Natural killer cell treated with Interleukin-12 subunit alpha and Interleukin-12 subunit beta and Interleukin-15 and Interleukin-18, amount 100 ng/mL, for 72 hours (primary cell): ENCODE results near the gene IRF3. TPM values are rescaled to one million over a fixed set of nuclear protein-coding genes. Genes with fewer than 3 reads are reported as not detected.

Experiments used
- ATAC-seq, 2 donors: fragments of 150-1000 bp; cut with Tn5 transposase in 1 of 2; sonication (Bioruptor Pico), chemical (Tn5 transposase) in 1 of 2; 2 replicates each; pipeline ENCODE4 v1.10.0; 2021
- DNase-seq: peaks from one replicate; pipeline ENCODE4 v3.0.0; 2022; ENCODE audit warnings: low spot score
- H3K27ac Mint-ChIP-seq, 2 donors: 1 replicate in 1 of 2; 2 replicates in 1 of 2; pipeline ENCODE4 v1.8.0; 2022; ENCODE audit warnings: mixed read lengths in 2 of 2, mild to moderate bottlenecking in 1 of 2, moderate library complexity in 1 of 2
- H3K27me3 Mint-ChIP-seq, 2 donors: 1 replicate in 1 of 2; 2 replicates in 1 of 2; pipeline ENCODE4 v1.8.0; 2022; ENCODE audit warnings: mixed read lengths in 2 of 2
- H3K36me3 Mint-ChIP-seq: one replicate; pipeline ENCODE4 v1.8.0; 2022; ENCODE audit warnings: mixed read lengths
- H3K4me1 Mint-ChIP-seq, 2 donors: 1 replicate in 1 of 2; 2 replicates in 1 of 2; pipeline ENCODE4 v1.8.0; 2022; ENCODE audit warnings: low read depth in 2 of 2, mixed read lengths in 2 of 2, mild to moderate bottlenecking in 1 of 2
- H3K4me3 Mint-ChIP-seq: one replicate; pipeline ENCODE4 v1.8.0; 2022; ENCODE audit warnings: mixed read lengths
- H3K9me3 Mint-ChIP-seq: 2 replicates; pipeline ENCODE4 v1.8.0; 2022; ENCODE audit warnings: mixed read lengths
- total RNA-seq, 2 donors: library from RNA; stranded (reverse); gene quantifications; one replicate each; pipeline ENCODE4 v1.2.3, GENCODE V29; 2022

The IRF3 gene, protein sequence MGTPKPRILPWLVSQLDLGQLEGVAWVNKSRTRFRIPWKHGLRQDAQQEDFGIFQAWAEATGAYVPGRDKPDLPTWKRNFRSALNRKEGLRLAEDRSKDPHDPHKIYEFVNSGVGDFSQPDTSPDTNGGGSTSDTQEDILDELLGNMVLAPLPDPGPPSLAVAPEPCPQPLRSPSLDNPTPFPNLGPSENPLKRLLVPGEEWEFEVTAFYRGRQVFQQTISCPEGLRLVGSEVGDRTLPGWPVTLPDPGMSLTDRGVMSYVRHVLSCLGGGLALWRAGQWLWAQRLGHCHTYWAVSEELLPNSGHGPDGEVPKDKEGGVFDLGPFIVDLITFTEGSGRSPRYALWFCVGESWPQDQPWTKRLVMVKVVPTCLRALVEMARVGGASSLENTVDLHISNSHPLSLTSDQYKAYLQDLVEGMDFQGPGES
- 100 to 1,000 TPM; 167 to 185 TPM for total RNA-seq

DNA sequence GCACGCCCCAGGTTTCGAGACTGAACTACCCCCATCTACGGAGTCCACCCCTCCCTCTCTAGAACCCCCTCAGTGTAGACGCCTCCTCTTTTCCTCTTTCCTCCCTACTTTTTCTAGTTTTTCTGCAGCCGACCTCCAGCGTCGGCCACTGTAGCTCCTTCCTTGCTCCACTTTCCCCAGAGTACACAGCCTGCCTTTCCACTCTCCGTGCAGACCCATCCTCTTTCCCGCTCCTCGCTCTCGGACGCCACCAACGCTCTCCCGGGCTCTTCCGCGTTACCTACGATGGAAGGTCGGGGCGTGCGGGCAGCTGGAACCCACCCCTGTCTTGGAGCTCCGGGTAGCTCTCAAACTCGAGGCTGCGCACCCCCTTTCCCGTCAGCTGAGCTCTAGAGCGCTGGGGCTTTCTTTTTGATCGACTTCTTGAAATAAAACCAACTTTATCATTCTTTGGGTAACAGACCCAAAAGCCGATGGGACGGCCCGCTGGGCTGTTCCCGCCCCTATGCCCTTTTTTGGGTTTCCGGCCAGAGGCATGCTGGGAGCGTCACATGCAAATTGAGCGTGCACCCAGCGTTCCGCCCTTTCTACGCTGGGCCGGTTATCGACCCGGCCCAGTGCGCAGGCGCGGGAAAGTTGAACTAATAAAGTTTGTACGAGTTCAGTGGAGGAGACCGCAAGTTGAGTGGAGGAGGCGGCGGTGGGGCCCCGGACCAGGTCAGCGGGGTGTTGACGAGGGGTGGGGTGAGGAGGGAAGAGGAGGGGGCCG lies at the start of gene IRF3, which contains the start of gene BCL2L12:
IRF3 (minus strand) TSS at position 507 of the 769 bp plus-strand sequence. CDS start 1,019 bp downstream, outside the sequence.
BCL2L12 (plus strand) TSS at position 583 of the 769 bp plus-strand sequence. CDS start 760 bp downstream, outside the sequence.
- Mint-ChIP-seq H3K27ac (peak within 1 kb of the TSS; percentile 94 to 100), H3K4me3 (peak within 1 kb of the TSS; percentile 99), H3K27me3 (no peaks in the 10 kb centered on the region), H3K4me1 (peaks cover 34 to 38% of the 10 kb centered on the region in 2 donors), H3K36me3 (peaks cover 4% of the 10 kb centered on the region), H3K9me3 (no peaks in the 10 kb centered on the region)
- ATAC-seq (peak; percentile 93), DNase-seq (peak; percentile 99)

DNA sequence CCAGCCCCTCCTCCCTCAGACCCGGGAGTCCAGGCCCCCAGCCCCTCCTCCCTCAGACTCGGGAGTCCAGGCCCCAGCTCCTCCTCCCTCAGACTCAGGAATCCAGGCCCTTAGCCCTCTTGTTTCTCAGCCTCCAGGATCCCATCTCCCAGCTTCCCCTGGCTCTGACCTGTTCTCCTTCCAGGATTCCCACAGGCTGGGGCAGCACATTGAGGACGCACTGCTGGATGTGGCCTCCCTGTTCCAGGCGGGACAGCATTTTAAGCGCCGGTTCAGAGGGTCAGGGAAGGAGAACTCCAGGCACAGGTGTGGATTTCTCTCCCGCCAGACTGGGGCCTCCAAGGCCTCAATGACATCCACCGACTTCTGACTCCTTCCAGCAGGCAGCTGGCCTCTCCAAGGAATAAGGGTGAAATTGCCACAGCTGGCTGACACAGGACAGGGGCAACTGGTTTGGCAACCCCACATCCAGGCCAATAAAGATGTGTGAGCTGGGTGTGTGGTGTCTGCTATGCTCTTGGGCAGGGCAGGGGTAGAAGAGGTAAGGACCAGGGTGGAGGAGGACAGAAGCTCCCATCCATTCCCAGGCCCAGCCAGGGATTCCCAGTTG lies 47.7 kb upstream of the IRF3 start:
- Mint-ChIP-seq H3K4me1 (peaks cover 11 to 14% of the 10 kb centered on the region in 2 donors), H3K36me3 (no peaks in the 10 kb centered on the region), H3K9me3 (no peaks in the 10 kb centered on the region), H3K27ac (no peak overlapping the region), H3K27me3 (peaks cover 0 to 5% of the 10 kb centered on the region in 2 donors), H3K4me3 (no peak overlapping the region)
- no peak for DNase-seq
- no peak for ATAC-seq

DNA sequence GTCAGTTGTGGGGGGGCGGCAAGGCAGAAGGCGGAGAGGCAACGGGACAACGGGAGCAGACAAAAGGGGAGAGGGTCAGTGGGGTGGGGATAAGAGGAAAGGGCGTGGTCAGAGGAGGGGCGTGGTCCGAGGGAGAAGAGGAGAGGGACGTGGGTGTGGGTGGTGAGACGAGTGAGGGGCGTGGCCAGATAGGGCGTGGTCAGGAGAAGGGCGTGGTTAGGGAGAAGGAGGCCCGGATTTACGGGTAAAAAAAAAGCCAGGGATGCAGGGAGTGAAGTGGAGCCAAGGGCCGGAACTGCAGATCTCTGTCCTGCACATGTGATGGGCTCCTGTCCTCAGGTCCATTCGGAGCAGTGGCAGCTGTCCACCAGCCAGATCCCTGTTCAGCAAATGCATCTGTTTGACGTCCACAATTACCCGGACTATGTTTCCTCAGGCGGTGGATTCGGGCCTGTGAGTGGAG lies 46.8 kb upstream of the IRF3 start:
- Mint-ChIP-seq H3K27me3 (peaks cover 0 to 5% of the 10 kb centered on the region in 2 donors), H3K4me1 (peaks cover 7 to 10% of the 10 kb centered on the region in 2 donors), H3K36me3 (no peaks in the 10 kb centered on the region), H3K27ac (peak overlapping the region; percentile 14 to 45), H3K4me3 (no peak overlapping the region), H3K9me3 (no peaks in the 10 kb centered on the region)
- DNase-seq (no peak), ATAC-seq (no peak)

DNA sequence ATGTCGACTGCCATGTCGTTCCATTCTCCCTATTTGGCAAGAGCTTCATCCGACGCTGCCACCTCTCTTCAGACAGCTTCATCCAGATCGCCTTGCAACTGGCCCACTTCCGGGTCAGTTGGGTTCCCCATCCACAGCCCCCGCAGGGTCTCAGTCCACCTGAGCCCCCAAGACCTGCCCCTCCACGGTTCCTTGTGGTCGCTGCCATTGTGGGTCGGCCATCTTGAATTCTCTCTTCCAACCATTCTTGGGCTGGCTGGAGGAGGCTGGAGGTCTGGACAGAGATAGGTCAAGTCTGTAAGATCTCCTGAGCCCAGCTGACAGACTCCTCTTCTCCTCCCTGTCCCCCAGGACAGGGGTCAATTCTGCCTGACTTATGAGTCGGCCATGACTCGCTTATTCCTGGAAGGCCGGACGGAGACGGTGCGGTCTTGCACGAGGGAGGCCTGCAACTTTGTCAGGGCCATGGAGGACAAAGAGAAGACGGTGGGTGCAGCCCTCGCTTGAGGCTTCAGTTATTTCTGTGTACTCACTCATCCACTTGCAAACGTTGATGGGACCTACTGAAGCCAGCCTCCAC lies 44.8 kb upstream of the IRF3 start:
- Mint-ChIP-seq H3K36me3 (no peaks in the 10 kb centered on the region), H3K4me3 (no peak overlapping the region), H3K27ac (no peak overlapping the region), H3K27me3 (peaks cover 0 to 5% of the 10 kb centered on the region in 2 donors), H3K4me1 (peaks cover 0 to 5% of the 10 kb centered on the region in 2 donors), H3K9me3 (no peaks in the 10 kb centered on the region)
- DNase-seq (no peak), ATAC-seq (no peak)

DNA sequence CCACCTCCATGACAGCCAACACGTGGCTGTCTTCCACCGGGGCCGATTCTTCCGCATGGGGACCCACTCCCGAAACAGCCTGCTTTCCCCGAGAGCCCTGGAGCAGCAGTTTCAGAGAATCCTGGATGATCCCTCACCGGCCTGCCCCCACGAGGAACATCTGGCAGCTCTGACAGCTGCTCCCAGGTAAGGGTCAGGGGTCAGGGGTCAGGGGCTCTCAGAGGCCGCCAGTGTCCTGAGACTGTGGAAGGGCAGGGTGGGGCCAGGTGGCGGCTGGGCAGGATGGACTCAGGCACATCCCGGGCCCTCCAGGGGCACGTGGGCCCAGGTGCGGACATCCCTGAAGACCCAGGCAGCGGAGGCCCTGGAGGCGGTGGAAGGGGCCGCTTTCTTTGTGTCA lies 40.3 kb upstream of the IRF3 start:
- H3K27me3 Mint-ChIP-seq = peaks cover 0 to 5% of the 10 kb centered on the region in 2 donors
- no peaks in the 10 kb centered on the region for H3K4me1 Mint-ChIP-seq
- H3K4me3 Mint-ChIP-seq = no peak overlapping the region
- H3K27ac Mint-ChIP-seq = no peak overlapping the region
- DNase-seq (no peak), ATAC-seq (no peak)
- H3K9me3 Mint-ChIP-seq = no peaks in the 10 kb centered on the region
- no peaks in the 10 kb centered on the region for H3K36me3 Mint-ChIP-seq

DNA sequence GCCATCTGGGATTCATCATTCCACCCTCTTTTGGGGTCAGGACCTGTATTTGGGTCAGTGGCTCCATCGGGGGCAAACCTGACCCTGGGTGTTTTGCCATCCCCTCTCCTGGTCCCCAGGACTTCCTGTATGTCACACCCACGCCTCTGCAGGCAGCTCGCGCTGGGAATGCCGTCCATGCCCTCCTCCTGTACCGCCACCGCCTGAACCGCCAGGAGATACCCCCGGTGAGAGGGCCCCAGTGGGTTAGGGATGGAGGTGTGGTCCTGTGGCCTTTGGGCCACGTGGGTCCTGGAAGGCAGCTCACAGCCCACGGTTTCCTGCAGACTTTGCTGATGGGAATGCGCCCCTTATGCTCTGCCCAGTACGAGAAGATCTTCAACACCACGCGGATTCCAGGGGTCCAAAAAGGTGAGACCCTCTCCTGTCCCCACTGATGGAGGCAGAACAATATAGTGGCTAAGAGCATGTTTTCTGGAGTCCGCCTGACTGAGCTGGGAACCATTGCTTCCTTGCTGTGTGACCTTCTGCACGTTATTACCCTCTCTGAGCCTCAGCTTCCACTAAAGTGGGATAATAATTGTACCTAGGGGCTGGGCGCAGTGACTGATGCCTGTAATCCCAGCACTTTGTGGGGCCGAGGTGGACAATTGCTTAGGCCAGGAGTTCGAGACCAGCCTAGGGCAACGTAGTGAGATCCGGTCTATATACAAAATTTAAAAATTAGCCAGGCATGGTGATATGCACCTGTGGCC lies 39.4 kb upstream of the IRF3 start:
- H3K27me3 Mint-ChIP-seq = peaks cover 0 to 2% of the 10 kb centered on the region in 2 donors
- no peaks in the 10 kb centered on the region for H3K9me3 Mint-ChIP-seq
- no peak overlapping the region for H3K27ac Mint-ChIP-seq
- no peaks in the 10 kb centered on the region for H3K36me3 Mint-ChIP-seq
- no peak overlapping the region for H3K4me3 Mint-ChIP-seq
- DNase-seq = no peak
- ATAC-seq = no peak
- no peaks in the 10 kb centered on the region for H3K4me1 Mint-ChIP-seq

DNA sequence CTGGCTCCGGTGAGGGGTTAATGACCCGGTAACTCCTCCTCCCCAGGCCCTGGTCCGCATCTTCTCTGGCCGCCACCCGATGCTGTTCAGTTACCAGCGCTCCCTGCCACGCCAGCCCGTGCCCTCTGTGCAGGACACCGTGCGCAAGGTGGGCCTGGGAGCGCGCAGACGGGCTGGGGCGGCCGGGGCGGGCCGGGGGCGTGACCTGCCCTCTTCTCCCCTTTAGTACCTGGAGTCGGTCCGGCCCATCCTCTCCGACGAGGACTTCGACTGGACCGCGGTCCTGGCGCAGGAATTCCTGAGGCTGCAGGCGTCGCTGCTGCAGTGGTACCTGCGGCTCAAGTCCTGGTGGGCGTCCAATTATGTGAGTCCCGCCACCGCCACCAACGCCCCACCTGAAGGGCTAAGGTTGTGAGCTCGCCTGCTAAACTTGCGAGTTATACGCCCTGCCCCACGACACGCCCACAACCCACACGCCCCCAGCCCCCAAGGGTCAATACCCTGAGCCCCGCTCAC lies 35.7 kb upstream of the IRF3 start:
- no peaks in the 10 kb centered on the region for H3K4me1 Mint-ChIP-seq
- H3K27ac Mint-ChIP-seq = no peak overlapping the region
- no peaks in the 10 kb centered on the region for H3K9me3 Mint-ChIP-seq
- H3K4me3 Mint-ChIP-seq = no peak overlapping the region
- DNase-seq = no peak
- ATAC-seq = no peak
- H3K27me3 Mint-ChIP-seq = no peaks in the 10 kb centered on the region
- no peaks in the 10 kb centered on the region for H3K36me3 Mint-ChIP-seq

DNA sequence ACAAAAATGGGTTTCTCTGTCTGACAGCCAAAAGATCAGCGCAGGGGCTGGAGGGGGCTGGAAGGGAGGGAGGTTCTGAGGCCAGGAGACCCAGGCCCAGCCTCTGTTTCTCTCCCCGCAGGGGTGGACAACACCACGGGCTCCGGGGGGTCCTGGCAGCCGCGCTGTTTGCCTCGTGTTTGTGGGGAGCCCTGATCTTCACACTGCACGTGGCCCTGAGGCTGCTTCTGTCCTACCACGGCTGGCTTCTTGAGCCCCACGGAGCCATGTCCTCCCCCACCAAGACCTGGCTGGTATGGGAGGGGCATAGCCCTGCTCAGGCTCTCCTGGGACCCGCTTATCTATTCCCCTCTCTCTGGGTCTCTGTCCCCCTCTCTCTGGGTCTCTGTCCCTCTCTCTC lies 34.9 kb upstream of the IRF3 start:
- Mint-ChIP-seq H3K36me3 (no peaks in the 10 kb centered on the region), H3K4me3 (no peak overlapping the region)

DNA sequence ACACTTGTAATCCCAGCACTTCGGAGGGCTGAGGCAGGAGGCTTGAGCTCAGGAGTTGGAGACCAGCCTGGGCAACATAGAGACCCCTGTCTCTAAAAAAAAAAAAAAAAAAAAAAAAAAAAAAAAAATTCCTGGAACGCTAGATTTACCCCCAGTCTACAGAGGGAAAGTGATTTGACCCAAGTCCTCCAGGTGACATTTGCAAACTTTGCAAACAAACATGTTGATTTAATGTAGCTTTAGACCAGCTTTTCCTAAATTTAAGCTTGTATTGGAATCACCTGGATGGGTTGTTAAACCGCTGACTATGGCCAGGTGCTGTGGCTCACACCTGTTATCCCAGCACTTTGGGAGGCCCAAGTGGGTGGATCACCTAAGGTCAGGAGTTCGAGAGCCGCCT lies 33.7 kb upstream of the IRF3 start:
- no peaks in the 10 kb centered on the region for H3K36me3 Mint-ChIP-seq
- ATAC-seq = no peak
- no peak overlapping the region for H3K4me3 Mint-ChIP-seq
- H3K27me3 Mint-ChIP-seq = no peaks in the 10 kb centered on the region
- H3K27ac Mint-ChIP-seq = no peak overlapping the region
- H3K4me1 Mint-ChIP-seq = no peaks in the 10 kb centered on the region
- H3K9me3 Mint-ChIP-seq = no peaks in the 10 kb centered on the region
- DNase-seq = no peak

More for the DNA sequence above, 34.9 kb upstream of the IRF3 start:
- H3K27me3 Mint-ChIP-seq = no peaks in the 10 kb centered on the region
- ATAC-seq (peak; percentile 50 to 54), DNase-seq (no peak)
- no peak overlapping the region for H3K27ac Mint-ChIP-seq
- H3K4me1 Mint-ChIP-seq = no peaks in the 10 kb centered on the region
- H3K9me3 Mint-ChIP-seq = no peaks in the 10 kb centered on the region

DNA sequence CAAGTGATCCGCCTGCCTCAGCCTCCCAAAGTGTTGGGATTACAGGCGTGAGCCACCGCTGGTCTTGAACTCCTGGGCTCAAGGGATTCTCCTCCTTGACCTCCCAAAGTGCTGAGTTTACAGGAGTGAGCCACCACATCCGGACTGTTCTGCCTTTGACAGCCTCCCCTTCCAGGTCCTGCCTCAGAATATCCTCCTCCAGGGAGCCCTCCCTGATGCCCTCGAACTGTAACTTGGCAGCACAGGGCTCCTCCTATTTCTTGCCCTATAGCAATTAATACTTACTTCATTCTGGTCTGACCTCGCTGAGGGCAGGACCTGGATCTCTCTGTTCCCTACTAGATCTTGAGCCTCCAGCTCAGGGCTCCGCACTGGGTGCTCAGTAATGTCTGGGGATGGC lies 31.2 kb upstream of the IRF3 start:
- Mint-ChIP-seq H3K27me3 (peaks cover 0 to 4% of the 10 kb centered on the region in 2 donors), H3K27ac (no peak overlapping the region), H3K9me3 (no peaks in the 10 kb centered on the region), H3K4me3 (no peak overlapping the region), H3K36me3 (no peaks in the 10 kb centered on the region), H3K4me1 (no peaks in the 10 kb centered on the region)
- no peak for DNase-seq
- ATAC-seq = no peak

DNA sequence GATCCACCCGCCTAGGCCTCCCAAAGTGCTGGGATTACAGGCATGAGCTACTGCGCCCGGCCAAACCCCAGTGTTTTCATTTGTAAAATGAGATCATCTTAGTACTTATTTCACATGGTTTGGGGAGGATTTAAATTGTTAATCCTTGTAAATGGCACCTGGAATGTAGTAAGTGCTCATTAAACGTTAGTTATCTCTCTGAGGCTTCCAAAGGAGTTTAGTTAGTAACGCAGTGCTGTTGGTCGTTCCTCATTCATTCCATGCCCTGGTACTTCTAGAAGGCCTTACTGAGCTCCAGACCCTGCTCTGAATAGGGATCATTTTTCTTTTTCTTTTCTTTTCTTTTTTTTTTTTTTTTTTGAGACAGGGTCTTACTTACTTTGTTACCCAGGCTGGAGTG lies 30.5 kb upstream of the IRF3 start:
- no peak overlapping the region for H3K4me3 Mint-ChIP-seq
- H3K36me3 Mint-ChIP-seq = no peaks in the 10 kb centered on the region
- H3K4me1 Mint-ChIP-seq = peaks cover 0 to under 1% of the 10 kb centered on the region in 2 donors
- peaks cover under 1 to 4% of the 10 kb centered on the region in 2 donors for H3K27me3 Mint-ChIP-seq
- no peak for DNase-seq
- ATAC-seq = no peak
- H3K27ac Mint-ChIP-seq = no peak overlapping the region
- H3K9me3 Mint-ChIP-seq = no peaks in the 10 kb centered on the region

DNA sequence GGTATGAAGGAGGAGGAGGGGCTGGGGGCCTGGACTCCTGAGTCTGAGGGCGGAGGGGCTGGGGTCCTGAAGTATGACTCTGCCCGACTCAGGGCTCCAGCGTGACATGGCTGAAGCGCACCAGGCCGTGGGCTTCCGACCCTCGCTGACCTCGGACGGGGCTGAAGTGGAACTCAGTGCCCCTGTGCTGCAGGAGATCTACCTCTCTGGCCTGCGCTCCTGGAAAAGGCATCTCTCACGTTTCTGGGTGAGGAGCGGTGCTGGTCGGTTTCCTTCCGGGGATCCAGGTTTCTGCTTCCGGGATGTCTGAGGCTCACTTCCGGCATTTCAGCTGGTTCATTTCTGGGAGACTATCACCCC lies 26.5 kb upstream of the IRF3 start:
- peaks cover 9 to 11% of the 10 kb centered on the region in 2 donors for H3K27me3 Mint-ChIP-seq
- peaks cover 4% of the 10 kb centered on the region for H3K36me3 Mint-ChIP-seq
- no peak overlapping the region for H3K27ac Mint-ChIP-seq
- ATAC-seq = no peak
- peaks cover 13 to 15% of the 10 kb centered on the region in 2 donors for H3K4me1 Mint-ChIP-seq
- H3K4me3 Mint-ChIP-seq = no peak overlapping the region
- no peak for DNase-seq
- H3K9me3 Mint-ChIP-seq = no peaks in the 10 kb centered on the region
